OCI-LY7 (cell line): ENCODE measurements around the gene ATAD3C. TPM values are rescaled to one million over a fixed set of nuclear protein-coding genes. Genes with fewer than 3 reads are reported as not detected.

ENCODE experiments used
- BruUV-seq: library from RNA; stranded (reverse); fragments of 400-500 nt; replicated peaks from 2 replicates; lab custom pipeline; 2021; lab: Mats Ljungman, UMichigan
- CTCF ChIA-PET: fragments of 300-600 bp; sonication (Branson Sonifier 250); formaldehyde crosslinking; loops from one replicate; lab custom pipeline; 2022; ENCODE audit warnings: antibody characterized with exemption; ENCODE audit not compliant: unreplicated experiment; lab: Charles Lee
- POLR2A ChIA-PET: fragments of 300-600 bp; sonication (Branson Sonifier 250); formaldehyde crosslinking; loops from one replicate; lab custom pipeline; 2022; ENCODE audit warnings: antibody characterized with exemption; lab: Charles Lee
- DNase-seq: peaks from one replicate; pipeline ENCODE4 v3.0.0-alpha.2; 2015; ENCODE audit warnings: low spot score
- H2AFZ ChIP-seq: fragments of 200-600 bp; sonication (generic), shearing (Covaris generic); 2 replicates; pipeline ENCODE4 v1.6.1; 2014; ENCODE audit warnings: mild to moderate bottlenecking, antibody characterized with exemption, low read length, moderate library complexity
- H3K27ac ChIP-seq: fragments of 200-600 bp; sonication (generic); 2 replicates; pipeline ENCODE4 v1.5.1; 2014; ENCODE audit warnings: mixed run types, low read depth, mild to moderate bottlenecking, moderate library complexity, low read length, inconsistent platforms; ENCODE audit not compliant: poor library complexity, severe bottlenecking
- H3K36me3 ChIP-seq: fragments of 200-600 bp; sonication (generic); 2 replicates; pipeline ENCODE4 v1.6.1; 2014; ENCODE audit warnings: mild to moderate bottlenecking, antibody characterized with exemption, low read length, moderate library complexity, mixed read lengths; ENCODE audit not compliant: insufficient read depth
- H3K4me1 ChIP-seq: fragments of 200-600 bp; sonication (generic); 2 replicates; pipeline ENCODE4 v1.5.1; 2014; ENCODE audit warnings: mild to moderate bottlenecking, low read length; ENCODE audit not compliant: insufficient read depth, poor library complexity, severe bottlenecking
- H3K4me2 ChIP-seq: fragments of 200-600 bp; sonication (generic); 2 replicates; pipeline ENCODE4 v1.6.1; 2014; ENCODE audit warnings: mild to moderate bottlenecking, low read length
- H3K4me3 ChIP-seq: fragments of 200-600 bp; sonication (generic); 2 replicates; pipeline ENCODE4 v1.5.1; 2014; ENCODE audit warnings: mild to moderate bottlenecking, low read depth, low read length; ENCODE audit not compliant: poor library complexity, severe bottlenecking
- H3K79me2 ChIP-seq: fragments of 200-600 bp; sonication (generic); 2 replicates; pipeline ENCODE4 v1.6.1; 2016; ENCODE audit warnings: low read depth, mild to moderate bottlenecking, low read length, moderate library complexity, mixed read lengths; ENCODE audit not compliant: insufficient read depth
- H3K9me2 ChIP-seq: fragments of 200-600 bp; sonication (generic); 2 replicates; pipeline ENCODE4 v1.6.1; 2016; ENCODE audit warnings: mild to moderate bottlenecking, low read length, mixed read lengths; ENCODE audit not compliant: insufficient read depth
- H3K9me3 ChIP-seq: fragments of 200-600 bp; sonication (generic); 2 replicates; pipeline ENCODE4 v1.6.1; 2014; ENCODE audit warnings: mild to moderate bottlenecking, mixed run types, low read length, mixed read lengths
- H4K20me1 ChIP-seq: fragments of 200-600 bp; sonication (generic); 2 replicates; pipeline ENCODE4 v1.6.1; 2014; ENCODE audit warnings: mild to moderate bottlenecking, antibody characterized with exemption, low read length, moderate library complexity, mixed read lengths; ENCODE audit not compliant: insufficient read depth
- CTCF ChIP-seq: fragments of 200-600 bp; sonication (generic); conservative IDR thresholded peaks from 2 replicates; pipeline ENCODE4 v1.5.1; 2014; ENCODE audit warnings: mild to moderate bottlenecking, antibody characterized with exemption, low read length, moderate library complexity, mixed read lengths
- EZH2phosphoT487 ChIP-seq: fragments of 200-600 bp; sonication (generic); IDR thresholded peaks from 2 replicates; pipeline ENCODE4 v1.6.1; 2018; ENCODE audit warnings: low read depth, borderline replicate concordance, mild to moderate bottlenecking, mixed run types, antibody characterized with exemption, low read length, moderate library complexity, mixed read lengths
- intact Hi-C: fragments of 100-400 bp; cut with micrococcal nuclease; formaldehyde crosslinking; loops from one replicate; pipeline ENCODE4 v1.10.0; 2022; ENCODE audit not compliant: unreplicated experiment
- total RNA-seq, 2 experiments: library from RNA; depleted of rRNA in 1 of 2; stranded (reverse); fragments of >200 nt in 1 of 2; shearing (Covaris generic) in 1 of 2; gene quantifications; 2 replicates each; pipeline ENCODE4 v1.2.3, GENCODE V29; 2014 to 2022

Gene ATAD3C
- total RNA-seq, 2 experiments from 2014 or later = 1.6 to 3.0 TPM

GRCh38 chr1:1438531-1439381, 10.7 kb upstream of the ATAD3C start:
- no peak for DNase-seq
- Histone ChIP-seq H3K4me2 (no peak overlapping the region), H3K9me3 (no peaks in the 10 kb centered on the region), H3K27ac (no peak overlapping the region), H3K4me1 (no peaks in the 10 kb centered on the region), H3K9me2 (no peaks in the 10 kb centered on the region), H2AFZ (no peak overlapping the region), H3K79me2 (no peaks in the 10 kb centered on the region), H3K4me3 (no peak overlapping the region), H4K20me1 (no peaks in the 10 kb centered on the region), H3K36me3 (no peaks in the 10 kb centered on the region)
- no TSS peak for BruUV-seq
- POLR2A ChIA-PET = no interaction called here
- TF ChIP-seq EZH2phosphoT487 (no peak), CTCF (no peak)
- intact Hi-C loops = no loop called here
- CTCF ChIA-PET = no interaction called here

- intact Hi-C loops = loop anchor here (5.0 kb wide), 1 partner anchor 63 kb away; no protein-coding TSS in a partner anchor
- Histone ChIP-seq H3K36me3 (no peaks in the 10 kb centered on the region), H3K4me1 (no peaks in the 10 kb centered on the region), H3K79me2 (no peaks in the 10 kb centered on the region), H3K27ac (no peak overlapping the region), H3K9me3 (no peaks in the 10 kb centered on the region), H3K9me2 (no peaks in the 10 kb centered on the region), H3K4me2 (no peak overlapping the region), H2AFZ (no peak overlapping the region), H4K20me1 (no peaks in the 10 kb centered on the region), H3K4me3 (no peak overlapping the region)
- no TSS peak for BruUV-seq
- POLR2A ChIA-PET = no interaction called here
- no peak for TF ChIP-seq EZH2phosphoT487
- TF ChIP-seq CTCF = no peak
- CTCF ChIA-PET = no interaction called here
- no peak for DNase-seq
These were observed 9.8 kb upstream of the ATAD3C start for GRCh38 chr1:1439546-1440261.
